PC-9 (cell line): ENCODE data around the gene FBN1. TPM values are rescaled to one million over a fixed set of nuclear protein-coding genes. Genes with fewer than 3 reads are reported as not detected.

ENCODE experiments used
- BruUV-seq: library from RNA; stranded (reverse); fragments of 400-500 nt; replicated peaks from 2 replicates; lab custom pipeline; 2021; lab: Mats Ljungman, UMichigan
- CTCF ChIA-PET: fragments of 300-600 bp; sonication (Branson Sonifier 250); formaldehyde crosslinking; loops from one replicate; lab custom pipeline; 2022; ENCODE audit warnings: antibody characterized with exemption; lab: Charles Lee
- POLR2A ChIA-PET: fragments of 300-600 bp; sonication (Branson Sonifier 250); formaldehyde crosslinking; loops from one replicate; lab custom pipeline; 2022; ENCODE audit warnings: antibody characterized with exemption; ENCODE audit not compliant: unreplicated experiment; lab: Charles Lee
- DNase-seq, 2 experiments: peaks; one replicate each; pipeline versions ENCODE4 v3.0.0 to v3.0.0-alpha.2; 2015 to 2022; ENCODE audit warnings: mixed read lengths in 1 of 2
- H2AFZ ChIP-seq: fragments of 200-600 bp; sonication (generic); 2 replicates; pipeline ENCODE4 v1.8.1; 2017; ENCODE audit warnings: antibody characterized with exemption
- H3F3A ChIP-seq: fragments of 200-600 bp; sonication (generic); 2 replicates; pipeline ENCODE4 v1.8.1; 2017; ENCODE audit warnings: antibody characterized with exemption, mild to moderate bottlenecking, low read depth; ENCODE audit not compliant: insufficient read depth
- H3K27ac ChIP-seq: fragments of 200-600 bp; sonication (generic); 2 replicates; pipeline ENCODE4 v1.6.1; 2016; ENCODE audit warnings: mixed run types
- H3K27me3 ChIP-seq: fragments of 200-600 bp; sonication (generic); 2 replicates; pipeline ENCODE4 v1.6.1; 2016; ENCODE audit warnings: low read depth, mixed run types; ENCODE audit not compliant: insufficient read depth
- H3K36me3 ChIP-seq: fragments of 200-600 bp; sonication (generic); 2 replicates; pipeline ENCODE4 v1.6.1; 2016; ENCODE audit warnings: low read depth, mixed run types
- H3K4me1 ChIP-seq: fragments of 200-600 bp; sonication (generic); replicated peaks from 2 replicates; pipeline ENCODE4 v1.6.1; 2016; ENCODE audit warnings: mixed run types; ENCODE audit not compliant: insufficient read depth
- H3K4me2 ChIP-seq: fragments of 200-600 bp; sonication (generic); 2 replicates; pipeline ENCODE4 v1.6.1; 2017; ENCODE audit warnings: mixed run types
- H3K4me3 ChIP-seq: fragments of 200-600 bp; sonication (generic); 2 replicates; pipeline ENCODE4 v1.6.1; 2016; ENCODE audit warnings: mixed run types
- H3K79me2 ChIP-seq: fragments of 200-600 bp; sonication (generic); 2 replicates; pipeline ENCODE4 v1.6.1; 2017; ENCODE audit warnings: low read depth, mixed run types
- H3K9me2 ChIP-seq: fragments of 200-600 bp; sonication (generic); 2 replicates; pipeline ENCODE4 v1.8.1; 2017; ENCODE audit warnings: mild to moderate bottlenecking; ENCODE audit not compliant: insufficient read depth
- H3K9me3 ChIP-seq: fragments of 200-600 bp; sonication (generic); 2 replicates; pipeline ENCODE4 v1.8.1; 2016; ENCODE audit warnings: low read depth; ENCODE audit not compliant: insufficient read depth
- H4K20me1 ChIP-seq: fragments of 200-600 bp; sonication (generic); 2 replicates; pipeline ENCODE4 v1.8.1; 2017; ENCODE audit not compliant: insufficient read depth
- EZH2 ChIP-seq: fragments of 200-600 bp; sonication (generic); IDR thresholded peaks from 2 replicates; pipeline ENCODE4 v1.8.0; 2017; ENCODE audit warnings: antibody characterized with exemption, low read depth
- intact Hi-C: fragments of 100-400 bp; cut with micrococcal nuclease; formaldehyde crosslinking; loops from one replicate; pipeline ENCODE4 v1.10.0; 2022; ENCODE audit not compliant: unreplicated experiment
- total RNA-seq: library from RNA; stranded (reverse); gene quantifications from 2 replicates; pipeline ENCODE4 v1.2.3, GENCODE V29; 2021
- TF ChIP-seq, protein P1 (sequence below): fragments of 200-600 bp; sonication (generic); conservative IDR thresholded peaks from 2 replicates; pipeline ENCODE4 v1.6.1; 2017; ENCODE audit warnings: mixed run types, antibody characterized with exemption, mild to moderate bottlenecking, moderate library complexity

The FBN1 gene
- total RNA-seq, 1 experiment from 2014 or later, result 1.3 TPM

DNA sequence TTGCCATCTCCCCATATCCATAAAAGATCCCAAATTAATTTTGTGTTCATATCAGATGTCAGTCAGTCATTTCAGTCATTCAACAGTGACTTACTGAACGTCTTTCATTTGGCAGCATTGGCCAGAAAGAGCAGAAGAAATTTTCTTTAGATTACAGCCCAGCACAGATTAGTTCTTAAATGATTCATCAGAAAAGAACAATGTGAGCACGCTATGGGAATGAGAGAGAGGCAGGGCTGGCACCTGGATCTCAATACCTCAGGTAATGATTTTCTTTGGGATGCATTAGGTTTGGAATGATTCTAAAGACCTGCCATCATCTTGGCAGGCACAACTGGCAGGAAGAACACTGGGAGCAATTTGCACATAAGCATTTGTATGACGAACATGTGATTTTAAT is 41.6 kb downstream of the FBN1 start:
- no peak overlapping the region for H3K27ac ChIP-seq
- H3K27me3 ChIP-seq, result no peaks in the 10 kb centered on the region
- DNase-seq, result no peak
- H3K4me3 ChIP-seq, result no peak overlapping the region
- no peak for TF ChIP-seq EZH2
- TF ChIP-seq, protein P1, sequence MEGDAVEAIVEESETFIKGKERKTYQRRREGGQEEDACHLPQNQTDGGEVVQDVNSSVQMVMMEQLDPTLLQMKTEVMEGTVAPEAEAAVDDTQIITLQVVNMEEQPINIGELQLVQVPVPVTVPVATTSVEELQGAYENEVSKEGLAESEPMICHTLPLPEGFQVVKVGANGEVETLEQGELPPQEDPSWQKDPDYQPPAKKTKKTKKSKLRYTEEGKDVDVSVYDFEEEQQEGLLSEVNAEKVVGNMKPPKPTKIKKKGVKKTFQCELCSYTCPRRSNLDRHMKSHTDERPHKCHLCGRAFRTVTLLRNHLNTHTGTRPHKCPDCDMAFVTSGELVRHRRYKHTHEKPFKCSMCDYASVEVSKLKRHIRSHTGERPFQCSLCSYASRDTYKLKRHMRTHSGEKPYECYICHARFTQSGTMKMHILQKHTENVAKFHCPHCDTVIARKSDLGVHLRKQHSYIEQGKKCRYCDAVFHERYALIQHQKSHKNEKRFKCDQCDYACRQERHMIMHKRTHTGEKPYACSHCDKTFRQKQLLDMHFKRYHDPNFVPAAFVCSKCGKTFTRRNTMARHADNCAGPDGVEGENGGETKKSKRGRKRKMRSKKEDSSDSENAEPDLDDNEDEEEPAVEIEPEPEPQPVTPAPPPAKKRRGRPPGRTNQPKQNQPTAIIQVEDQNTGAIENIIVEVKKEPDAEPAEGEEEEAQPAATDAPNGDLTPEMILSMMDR, result no peak
- H3K4me1 ChIP-seq, result no peaks in the 10 kb centered on the region
- ChIA-PET POLR2A (no interaction called here), CTCF (no interaction called here)
- H3K36me3 ChIP-seq, result no peaks in the 10 kb centered on the region
- no peak overlapping the region for H2AFZ ChIP-seq
- no TSS peak for BruUV-seq
- no peaks in the 10 kb centered on the region for H3F3A ChIP-seq
- no peaks in the 10 kb centered on the region for H3K9me2 ChIP-seq
- H3K4me2 ChIP-seq, result no peak overlapping the region
- no peaks in the 10 kb centered on the region for H3K9me3 ChIP-seq
- H4K20me1 ChIP-seq, result no peaks in the 10 kb centered on the region
- no peaks in the 10 kb centered on the region for H3K79me2 ChIP-seq
- intact Hi-C loops, result no loop called here

DNA sequence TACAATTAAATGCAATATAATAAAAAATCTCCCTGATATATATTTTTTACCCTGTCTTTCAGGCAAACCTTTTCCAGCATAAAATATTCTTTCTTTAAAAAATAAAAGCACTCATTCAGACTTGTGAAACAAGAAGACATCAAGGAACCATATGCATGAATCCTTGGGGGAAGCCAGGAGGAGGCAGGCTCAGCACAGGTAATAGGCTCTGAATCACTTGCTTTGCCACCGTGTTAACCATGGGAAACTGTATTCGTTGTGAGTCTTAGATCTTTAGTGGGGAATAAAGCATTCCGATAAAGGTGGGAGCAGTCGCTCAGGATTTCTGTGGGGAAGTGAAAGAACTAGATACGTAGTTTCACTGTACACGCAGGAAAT is 42.4 kb downstream of the FBN1 start:
- Histone ChIP-seq H3K36me3 (no peaks in the 10 kb centered on the region), H3K4me3 (no peak overlapping the region), H3K9me3 (no peaks in the 10 kb centered on the region), H3K4me2 (no peak overlapping the region), H3K4me1 (no peaks in the 10 kb centered on the region), H4K20me1 (no peaks in the 10 kb centered on the region), H2AFZ (no peak overlapping the region), H3K27me3 (no peaks in the 10 kb centered on the region), H3K9me2 (no peaks in the 10 kb centered on the region), H3K27ac (no peak overlapping the region), H3F3A (no peaks in the 10 kb centered on the region), H3K79me2 (no peaks in the 10 kb centered on the region)
- no peak for DNase-seq
- intact Hi-C loops, result no loop called here
- ChIA-PET POLR2A (no interaction called here), CTCF (no interaction called here)
- no TSS peak for BruUV-seq
- TF ChIP-seq, protein P1, result no peak
- no peak for TF ChIP-seq EZH2

DNA sequence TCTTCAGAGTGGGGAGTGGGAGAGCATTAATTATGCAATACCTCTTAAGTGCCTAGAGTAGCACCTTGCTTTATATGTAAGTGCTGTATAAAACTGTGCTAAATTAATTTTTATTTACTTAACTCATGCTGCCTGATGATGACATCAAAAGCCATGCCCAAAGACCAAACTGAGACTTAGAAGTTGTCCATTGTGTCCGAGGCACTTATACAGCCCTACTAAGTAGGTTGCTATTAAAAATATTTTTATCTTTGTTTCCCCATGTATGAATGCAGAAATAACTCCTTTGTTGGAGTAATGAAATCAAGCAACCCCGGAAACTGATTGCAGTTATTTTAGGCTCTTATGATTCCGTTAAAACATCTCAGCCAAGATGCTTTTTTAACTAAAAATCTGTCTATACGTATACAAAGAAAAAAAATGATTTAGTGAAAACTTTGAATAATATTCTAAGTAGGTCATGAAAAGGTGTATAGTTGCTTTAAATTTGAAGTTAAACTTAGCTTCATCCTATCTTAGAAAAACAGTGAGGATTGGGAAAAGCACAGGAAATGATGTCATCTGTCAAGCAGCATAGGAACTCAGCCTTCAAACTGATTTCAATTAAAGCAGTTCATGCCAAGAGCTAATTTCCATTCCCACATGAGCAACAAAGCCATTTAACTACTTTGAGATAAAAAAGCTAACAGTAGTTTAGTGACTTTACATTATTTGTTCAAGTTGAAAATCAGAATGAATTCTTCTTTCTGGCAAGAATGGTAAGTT is 43.0 kb downstream of the FBN1 start:
- no peaks in the 10 kb centered on the region for H4K20me1 ChIP-seq

More for the DNA sequence above, 43.0 kb downstream of the FBN1 start:
- no peaks in the 10 kb centered on the region for H3K36me3 ChIP-seq
- H2AFZ ChIP-seq, result no peak overlapping the region
- ChIA-PET POLR2A (no interaction called here), CTCF (no interaction called here)
- H3K4me2 ChIP-seq, result no peak overlapping the region
- TF ChIP-seq EZH2, result no peak
- TF ChIP-seq, protein P1, result no peak
- H3F3A ChIP-seq, result no peaks in the 10 kb centered on the region
- no peak for DNase-seq
- H3K27ac ChIP-seq, result no peak overlapping the region
- H3K9me3 ChIP-seq, result no peaks in the 10 kb centered on the region
- H3K9me2 ChIP-seq, result no peaks in the 10 kb centered on the region
- no TSS peak for BruUV-seq
- no peaks in the 10 kb centered on the region for H3K79me2 ChIP-seq
- H3K4me3 ChIP-seq, result no peak overlapping the region
- no peaks in the 10 kb centered on the region for H3K27me3 ChIP-seq
- H3K4me1 ChIP-seq, result no peaks in the 10 kb centered on the region
- intact Hi-C loops, result no loop called here
